ENCODE measurements around the gene PRKCQ.

The PRKCQ gene

DNA sequence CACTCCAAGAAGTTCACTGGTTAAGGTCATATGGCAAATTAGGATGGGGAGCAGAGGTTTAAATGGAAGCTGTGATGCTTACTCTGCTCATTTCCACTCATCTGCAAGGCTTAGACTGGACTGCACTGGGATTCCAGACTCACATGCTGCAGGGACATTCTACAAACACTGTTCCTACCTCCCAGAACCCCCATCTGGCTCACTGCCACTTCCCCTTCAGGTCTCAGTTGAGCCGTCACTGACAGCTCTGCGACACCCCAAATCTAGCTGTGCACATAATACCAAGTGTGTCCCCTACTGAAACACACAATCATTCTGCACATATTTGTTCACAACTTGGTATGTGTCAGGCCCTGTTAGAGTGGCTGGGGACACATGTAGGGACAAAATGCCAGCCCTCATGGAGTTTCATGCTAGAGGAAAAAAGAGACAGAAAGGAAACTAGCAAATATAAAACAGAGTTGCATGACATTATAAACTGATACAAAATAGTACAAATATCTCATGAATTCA, 5.4 kb downstream of the PRKCQ start:
- TF ChIP-seq, protein P1, sequence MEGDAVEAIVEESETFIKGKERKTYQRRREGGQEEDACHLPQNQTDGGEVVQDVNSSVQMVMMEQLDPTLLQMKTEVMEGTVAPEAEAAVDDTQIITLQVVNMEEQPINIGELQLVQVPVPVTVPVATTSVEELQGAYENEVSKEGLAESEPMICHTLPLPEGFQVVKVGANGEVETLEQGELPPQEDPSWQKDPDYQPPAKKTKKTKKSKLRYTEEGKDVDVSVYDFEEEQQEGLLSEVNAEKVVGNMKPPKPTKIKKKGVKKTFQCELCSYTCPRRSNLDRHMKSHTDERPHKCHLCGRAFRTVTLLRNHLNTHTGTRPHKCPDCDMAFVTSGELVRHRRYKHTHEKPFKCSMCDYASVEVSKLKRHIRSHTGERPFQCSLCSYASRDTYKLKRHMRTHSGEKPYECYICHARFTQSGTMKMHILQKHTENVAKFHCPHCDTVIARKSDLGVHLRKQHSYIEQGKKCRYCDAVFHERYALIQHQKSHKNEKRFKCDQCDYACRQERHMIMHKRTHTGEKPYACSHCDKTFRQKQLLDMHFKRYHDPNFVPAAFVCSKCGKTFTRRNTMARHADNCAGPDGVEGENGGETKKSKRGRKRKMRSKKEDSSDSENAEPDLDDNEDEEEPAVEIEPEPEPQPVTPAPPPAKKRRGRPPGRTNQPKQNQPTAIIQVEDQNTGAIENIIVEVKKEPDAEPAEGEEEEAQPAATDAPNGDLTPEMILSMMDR (IDR thresholded peaks at IDR 0.05) = no peak
- Histone ChIP-seq H3K4me3 (no peak overlapping the region), H3K27ac (no peak overlapping the region)
- no peak for DNase-seq (ENCODE audit: low spot score)

DNA sequence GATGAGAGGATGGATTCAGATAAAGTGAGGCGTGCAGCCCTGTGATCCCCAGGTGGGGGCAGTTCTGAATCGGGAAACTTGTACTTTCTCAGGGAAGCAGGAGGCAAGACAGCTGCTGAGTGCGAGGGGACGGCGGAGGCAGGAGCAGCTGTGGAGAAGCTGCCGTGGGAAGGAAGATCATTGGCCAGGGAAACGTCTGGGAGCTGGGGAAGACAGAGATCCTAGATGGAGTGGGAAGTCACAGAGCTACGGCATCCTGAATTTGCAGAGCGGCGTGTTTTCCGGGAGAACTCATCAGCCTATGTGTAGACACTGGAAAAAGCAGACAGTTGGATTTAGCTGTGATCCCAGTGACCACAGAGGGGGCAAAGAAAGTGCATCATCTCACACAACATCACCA, 9.2 kb downstream of the PRKCQ start:
- DNase-seq (ENCODE audit: low spot score) = no peak
- TF ChIP-seq, protein P1 (IDR thresholded peaks at IDR 0.05) = no peak
- no peak overlapping the region for H3K4me3 ChIP-seq

DNA sequence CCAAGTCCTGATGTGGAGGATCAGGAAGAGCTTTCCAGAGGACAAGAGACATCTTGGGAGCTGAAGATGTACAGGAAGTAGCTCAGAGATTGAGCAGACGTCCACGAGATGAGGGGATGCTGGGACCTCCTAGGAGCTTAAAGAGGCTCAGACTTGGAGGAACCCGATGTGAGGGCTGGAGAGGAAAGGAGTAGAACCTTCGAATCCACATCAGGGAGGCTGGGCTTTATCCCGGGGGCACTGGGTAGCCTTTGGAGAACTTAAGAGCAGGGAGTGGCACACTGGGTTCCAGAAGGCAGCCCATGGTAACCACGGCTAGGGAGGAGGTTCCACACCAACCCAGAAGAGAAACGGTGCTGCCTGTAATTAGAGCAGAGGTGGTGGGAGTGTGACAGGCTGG, 10.8 kb downstream of the PRKCQ start:
- H3K27ac ChIP-seq = no peak overlapping the region
- H3K4me3 ChIP-seq = no peak overlapping the region
- TF ChIP-seq, protein P1 (IDR thresholded peaks at IDR 0.05) = no peak
- DNase-seq (ENCODE audit: low spot score) = no peak

More for the DNA sequence above, 9.2 kb downstream of the PRKCQ start:
- H3K27ac ChIP-seq = no peak overlapping the region

DNA sequence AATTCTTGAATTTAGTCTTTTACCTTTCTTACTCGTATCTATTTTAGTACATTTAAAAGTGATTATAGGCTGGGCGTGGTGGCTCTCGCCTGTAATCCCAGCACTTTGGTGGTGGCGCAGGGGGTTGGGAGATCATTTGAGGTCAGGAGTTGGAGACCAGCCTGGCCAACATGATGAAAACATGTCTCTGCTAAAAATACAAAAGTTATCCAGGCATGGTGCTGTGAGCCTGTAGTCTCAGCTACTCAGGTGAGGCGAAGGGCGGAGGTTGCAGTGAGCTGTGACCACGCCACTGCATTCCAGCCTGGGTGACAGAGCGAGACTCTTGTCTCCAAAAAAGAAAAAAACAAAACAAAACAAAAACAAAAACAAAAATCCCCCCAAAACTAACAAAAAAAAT, 12.2 kb downstream of the PRKCQ start:
- Histone ChIP-seq H3K27ac (no peak overlapping the region), H3K4me3 (no peak overlapping the region)
- TF ChIP-seq, protein P1 (IDR thresholded peaks at IDR 0.05) = no peak
- no peak for DNase-seq (ENCODE audit: low spot score)

DNA sequence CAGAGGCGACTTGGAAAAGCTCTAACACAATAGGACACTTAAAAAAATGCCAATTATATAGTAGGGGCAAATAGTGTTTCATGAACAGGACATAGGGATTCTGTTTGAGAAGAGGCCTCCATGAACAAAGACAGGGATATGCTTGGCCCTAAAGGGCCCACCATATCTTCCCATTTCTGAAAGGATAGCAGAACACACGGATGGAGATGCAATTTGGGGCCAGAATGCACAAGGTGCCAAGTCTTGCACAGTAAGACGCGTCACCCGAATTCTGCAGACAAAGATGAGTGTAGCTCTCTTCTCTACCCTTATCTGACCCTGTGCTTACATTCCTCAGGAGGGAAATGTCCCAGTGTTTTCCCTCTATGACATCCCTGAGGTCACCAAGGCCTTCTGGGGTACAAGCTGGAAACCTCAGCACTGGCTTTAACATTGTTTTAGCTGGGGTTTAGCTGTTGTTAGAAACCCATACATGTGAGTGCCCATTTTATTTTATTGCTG, 12.8 kb downstream of the PRKCQ start:
- Histone ChIP-seq H3K4me3 (no peak overlapping the region), H3K27ac (no peak overlapping the region)
- DNase-seq (ENCODE audit: low spot score) = no peak
- TF ChIP-seq, protein P1 (IDR thresholded peaks at IDR 0.05) = no peak

DNA sequence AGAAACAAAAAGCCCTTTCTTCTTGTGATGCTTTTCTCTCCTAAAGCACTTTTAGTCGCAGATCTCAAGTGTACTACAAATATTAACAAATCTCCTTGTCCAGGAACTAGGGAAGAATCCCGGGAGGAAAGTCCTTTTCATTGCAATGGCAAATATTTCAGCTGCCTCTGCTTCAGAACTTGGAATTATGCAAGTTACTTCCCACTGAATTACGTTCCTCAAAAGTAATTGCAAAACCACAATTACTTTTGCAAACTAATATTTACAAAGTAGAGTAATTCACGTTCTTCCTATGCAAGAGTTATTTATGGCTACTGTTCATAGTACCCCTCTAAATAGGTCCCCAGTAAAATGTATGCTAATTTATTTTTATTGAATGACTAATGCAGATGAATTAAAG, 14.5 kb downstream of the PRKCQ start:
- TF ChIP-seq, protein P1 (IDR thresholded peaks at IDR 0.05) = no peak
- H3K27ac ChIP-seq = no peak overlapping the region
- H3K4me3 ChIP-seq = no peak overlapping the region
- no peak for DNase-seq (ENCODE audit: low spot score)

DNA sequence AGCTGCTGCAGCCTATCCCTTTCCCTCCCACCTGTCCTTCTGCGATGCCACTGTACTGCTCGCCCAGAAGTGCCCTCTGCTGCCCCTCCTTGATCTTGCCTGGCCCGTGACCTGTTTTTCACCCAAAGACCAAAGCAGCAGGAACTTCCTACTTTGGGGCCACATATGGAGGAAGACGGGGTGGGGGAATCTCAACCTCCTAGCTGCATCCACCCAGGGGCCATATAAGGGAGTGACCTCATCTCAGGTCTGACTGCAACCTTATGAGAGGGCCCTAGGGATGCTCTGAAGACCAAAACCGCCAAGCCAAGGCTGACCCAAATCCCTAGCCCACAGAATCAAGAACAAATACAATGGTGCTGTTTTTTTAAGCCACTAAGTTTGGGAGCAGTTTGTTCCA, 15.7 kb downstream of the PRKCQ start:
- Histone ChIP-seq H3K27ac (no peak overlapping the region), H3K4me3 (no peak overlapping the region)
- TF ChIP-seq, protein P1 (IDR thresholded peaks at IDR 0.05) = no peak
- DNase-seq (ENCODE audit: low spot score) = no peak

Measured in coronary artery (tissue), 2 donors.